HG03025 (cell line): ENCODE measurements around the gene GPR55.
"Not testable (repeated sequence)": the region's sequence is repeated elsewhere in the genome, so short reads cannot be mapped to it uniquely, and the experiment has no call there.

Source experiments
- ATAC-seq: cut with Tn5 transposase; IDR thresholded peaks from one replicate; pipeline ENCODE4 v1.9.1; 2021; ENCODE audit warnings: mild to moderate bottlenecking, moderate library complexity; ENCODE audit not compliant: unreplicated experiment, low FRiP score

Gene GPR55

GRCh38 chr2:230924470-230925341 is at the start of gene GPR55:
TSS of gene GPR55 (minus strand) at chr2:230925242. CDS start at chr2:230910962, 14,280 bp downstream.
- peak; percentile 37 for ATAC-seq

GRCh38 chr2:230974096-230974913 is 49.3 kb upstream of the GPR55 start:
- ATAC-seq, result peak; percentile 50

DNA sequence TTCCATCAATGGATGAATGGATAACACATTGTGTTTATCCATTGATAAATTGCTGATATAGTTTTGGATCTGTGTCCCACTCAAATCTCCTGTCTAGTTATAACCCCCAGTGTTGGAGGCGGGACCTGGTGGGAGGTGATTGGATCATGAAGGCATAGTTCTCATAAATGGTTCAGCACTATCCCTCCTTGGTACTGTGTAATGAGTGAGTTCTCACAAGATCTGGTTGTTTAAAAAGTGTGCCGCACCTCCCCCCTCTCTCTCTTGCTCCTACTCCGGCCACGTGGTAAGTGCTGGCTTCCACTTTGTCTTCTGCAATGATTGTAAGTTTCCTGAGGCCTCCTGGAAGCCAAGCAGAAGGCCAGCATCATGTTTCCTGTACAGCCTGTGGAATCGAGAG is 47.0 kb upstream of the GPR55 start:
- ATAC-seq, result no peak

- ATAC-seq, result no peak
Observed at GRCh38 chr2:230969659-230970015, 44.6 kb upstream of the GPR55 start.

DNA sequence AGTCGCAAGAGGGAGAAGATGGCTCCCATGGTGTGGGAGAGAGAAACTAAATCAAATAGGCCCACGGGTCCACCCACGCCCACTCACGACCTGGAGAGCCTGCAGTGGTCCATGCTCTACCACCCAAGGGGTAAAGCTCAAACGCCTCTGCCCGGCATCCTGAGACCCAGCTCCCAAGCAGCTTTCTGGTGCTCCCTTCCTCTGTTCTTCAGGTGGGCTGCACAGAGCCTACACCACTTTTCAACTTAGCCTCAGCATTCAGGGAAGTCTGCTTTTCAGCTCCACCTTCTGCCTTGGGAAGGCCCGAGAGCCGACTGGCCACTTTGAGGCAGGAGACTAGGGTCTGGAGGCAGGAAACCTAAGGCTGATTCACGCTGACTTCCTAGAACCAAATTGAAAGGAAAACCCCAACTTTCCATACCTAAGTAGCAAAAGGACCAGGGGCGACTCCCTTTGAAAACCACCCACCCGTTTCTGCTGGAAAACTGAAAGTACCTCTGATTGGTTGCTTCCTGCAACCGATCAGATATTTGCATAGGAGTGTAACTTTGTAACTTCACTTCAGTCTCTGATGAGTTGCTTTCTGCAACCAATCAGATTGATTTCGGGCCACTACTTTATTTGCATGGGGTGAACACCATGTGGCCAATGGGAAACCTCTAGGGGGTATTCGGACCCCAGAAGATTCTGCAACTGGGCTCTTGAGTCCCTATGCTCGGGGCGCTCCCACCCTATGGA is 44.0 kb upstream of the GPR55 start:
- no peak for ATAC-seq

GRCh38 chr2:230968314-230968713 is 43.3 kb upstream of the GPR55 start:
- not testable (repeated sequence) for ATAC-seq

- ATAC-seq, result no peak
Observed at GRCh38 chr2:230967113-230967512, 42.1 kb upstream of the GPR55 start.

DNA sequence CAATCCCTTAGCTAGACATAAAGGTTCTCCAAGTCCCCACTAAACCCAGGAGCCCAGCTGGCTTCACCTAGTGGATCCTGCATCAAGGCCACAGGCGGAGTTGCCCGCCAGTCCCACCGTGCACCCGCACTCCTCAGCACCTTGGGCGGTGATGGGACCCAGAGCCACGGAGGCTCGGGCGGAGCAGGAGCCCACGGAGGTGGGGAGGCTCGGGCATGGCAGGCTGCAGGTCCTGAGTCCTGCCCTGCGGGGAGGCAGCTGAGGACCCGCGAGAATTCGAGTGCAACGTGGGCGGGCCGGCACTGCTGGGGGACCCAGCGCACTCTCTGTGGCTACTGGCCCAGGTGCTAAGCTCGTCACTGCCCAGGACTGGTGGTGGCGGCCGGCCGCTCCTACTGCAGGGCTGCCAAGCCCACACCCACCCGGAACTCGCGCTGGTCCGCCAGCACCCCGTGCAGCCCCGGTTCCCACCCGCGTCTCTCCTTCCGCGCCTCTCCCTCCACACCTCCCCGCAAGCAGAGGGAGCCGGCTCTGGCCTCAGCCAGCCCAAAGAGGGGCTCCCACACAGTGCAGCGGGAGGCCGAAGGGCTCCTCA is 39.2 kb upstream of the GPR55 start:
- no peak for ATAC-seq

GRCh38 chr2:230961091-230961491 is 36.0 kb upstream of the GPR55 start:
- ATAC-seq, result no peak

DNA sequence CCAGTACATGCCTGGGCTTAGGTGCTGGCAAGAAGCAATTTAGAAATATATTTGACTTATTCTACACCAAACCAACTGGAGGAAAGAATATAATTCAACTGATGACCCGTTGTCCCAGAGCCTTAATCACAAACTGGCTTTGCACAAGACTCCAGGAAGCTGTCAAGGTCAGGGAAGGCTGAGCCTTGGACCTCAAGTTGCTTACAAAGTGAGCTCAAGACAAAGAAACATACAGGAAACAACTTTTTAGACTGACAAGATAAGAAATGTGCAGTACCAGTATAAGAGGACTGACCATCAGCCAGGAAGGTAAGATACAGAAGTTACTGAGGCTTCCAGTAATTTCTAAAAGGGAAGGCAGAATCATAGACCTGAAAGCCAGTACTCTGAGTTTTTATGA is 35.0 kb upstream of the GPR55 start:
- no peak for ATAC-seq

DNA sequence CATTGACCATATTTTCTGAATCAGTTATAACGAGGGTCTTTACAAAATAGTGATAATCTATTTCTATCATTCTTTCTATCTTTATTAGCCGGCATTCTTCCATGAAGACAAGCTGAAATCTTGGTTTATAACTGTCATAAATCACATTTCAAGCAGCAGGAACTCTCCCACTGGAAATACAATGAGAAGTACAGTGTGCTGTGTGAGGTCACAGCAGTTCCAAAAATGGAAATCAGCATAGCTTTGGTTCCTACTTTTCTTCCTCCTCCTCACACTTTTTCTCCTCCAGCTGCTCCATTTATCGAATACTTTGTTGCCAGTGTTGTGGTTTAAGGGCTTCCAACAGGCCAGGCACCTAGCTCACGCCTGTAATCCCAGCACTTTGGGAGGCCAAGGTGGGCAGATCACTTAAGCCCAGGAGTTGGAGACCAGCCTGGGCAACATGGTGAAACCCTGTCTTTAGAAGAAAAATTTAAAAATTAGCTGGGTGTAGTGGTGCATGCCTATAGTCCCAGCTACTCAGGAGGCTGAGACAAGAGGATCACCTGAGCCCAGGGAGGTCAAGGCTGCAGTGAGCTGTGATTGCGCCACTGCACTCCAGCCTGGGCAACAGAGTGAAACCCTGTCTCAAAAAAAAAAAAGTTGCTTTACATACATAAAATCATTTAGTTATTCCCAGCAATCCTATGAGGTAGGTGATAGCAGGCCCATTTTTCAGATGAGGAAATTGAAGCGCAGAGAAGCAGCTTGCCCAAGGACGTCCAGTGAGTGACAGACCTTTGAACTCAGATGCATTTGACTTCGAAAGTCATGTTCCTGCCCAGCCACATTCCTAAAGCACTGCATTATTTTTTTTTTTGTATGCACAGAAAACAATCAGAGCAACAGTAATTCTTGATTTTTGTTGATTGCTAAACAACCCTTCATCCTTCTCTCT is 34.0 kb upstream of the GPR55 start:
- no peak for ATAC-seq

DNA sequence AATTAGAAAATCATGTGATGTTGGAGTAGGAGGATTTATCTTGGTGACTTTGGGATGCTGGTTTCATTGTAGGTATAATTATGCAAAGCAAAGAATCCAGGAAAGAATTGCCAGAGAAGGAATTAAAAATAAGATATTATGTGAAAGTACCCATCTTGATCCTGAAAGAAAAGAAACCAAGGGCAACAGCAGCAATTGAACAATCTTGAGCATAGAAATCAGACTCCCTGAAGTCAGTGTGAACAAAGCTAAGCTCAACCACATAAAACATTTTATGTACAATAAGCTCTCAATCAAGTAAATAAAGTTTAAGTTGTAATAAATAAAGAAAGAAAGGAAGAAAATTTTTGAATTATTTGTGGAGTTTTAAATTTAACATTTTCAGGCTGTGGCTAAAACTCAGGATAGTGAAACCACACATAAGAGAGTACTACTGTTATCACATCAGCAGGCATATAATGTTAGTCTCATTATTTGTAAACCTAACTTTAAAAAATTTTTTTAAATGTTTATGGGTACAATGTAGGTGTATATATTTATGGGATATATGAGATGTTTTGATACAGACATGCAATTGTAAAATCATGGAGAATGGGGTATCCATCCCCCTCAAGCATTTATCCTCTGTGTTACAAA is 32.8 kb upstream of the GPR55 start:
- no peak for ATAC-seq

DNA sequence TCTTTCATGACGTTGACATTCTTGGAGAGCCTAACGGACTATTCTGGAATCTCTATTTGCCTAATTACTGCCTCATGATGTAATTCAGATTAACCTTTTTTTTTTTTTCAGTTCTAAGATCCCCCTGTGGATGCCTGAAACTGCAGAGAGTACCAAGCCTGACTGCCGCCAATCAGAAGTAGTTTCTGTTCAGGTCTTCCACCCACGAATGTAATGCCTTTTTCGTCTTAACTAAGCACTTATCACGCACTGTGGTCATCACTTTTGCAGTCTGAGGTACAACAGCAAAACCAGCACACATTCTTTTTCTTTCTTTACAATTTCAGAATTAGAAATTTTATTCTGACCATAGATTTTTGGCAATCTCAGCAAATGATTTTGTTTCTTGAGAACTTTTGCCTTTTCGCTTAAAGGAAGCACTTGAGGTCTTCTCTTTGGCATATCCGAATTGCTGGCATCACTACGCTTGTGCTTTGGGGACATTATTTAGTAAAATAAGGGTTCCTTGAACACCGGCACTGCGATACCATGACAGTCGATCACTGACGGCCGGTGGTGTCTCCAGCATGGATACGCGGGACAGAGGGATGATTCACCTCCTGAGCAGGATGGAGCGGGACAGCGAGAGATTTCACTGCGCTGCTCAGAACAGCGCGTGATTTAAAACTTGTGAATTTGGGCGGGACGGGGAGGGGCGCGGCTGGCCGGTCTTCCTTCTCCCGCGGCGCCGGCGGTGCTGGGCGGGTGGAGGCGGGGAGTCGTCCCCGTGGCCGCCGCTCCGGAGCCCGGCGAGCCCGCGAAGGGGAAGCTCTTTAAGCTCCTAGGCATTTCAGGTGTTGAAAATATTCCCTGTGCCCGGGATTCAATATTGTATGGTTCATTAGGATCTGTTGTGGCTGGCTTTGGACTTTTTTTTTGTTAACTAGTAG is 32.0 kb upstream of the GPR55 start:
- ATAC-seq, result no peak

DNA sequence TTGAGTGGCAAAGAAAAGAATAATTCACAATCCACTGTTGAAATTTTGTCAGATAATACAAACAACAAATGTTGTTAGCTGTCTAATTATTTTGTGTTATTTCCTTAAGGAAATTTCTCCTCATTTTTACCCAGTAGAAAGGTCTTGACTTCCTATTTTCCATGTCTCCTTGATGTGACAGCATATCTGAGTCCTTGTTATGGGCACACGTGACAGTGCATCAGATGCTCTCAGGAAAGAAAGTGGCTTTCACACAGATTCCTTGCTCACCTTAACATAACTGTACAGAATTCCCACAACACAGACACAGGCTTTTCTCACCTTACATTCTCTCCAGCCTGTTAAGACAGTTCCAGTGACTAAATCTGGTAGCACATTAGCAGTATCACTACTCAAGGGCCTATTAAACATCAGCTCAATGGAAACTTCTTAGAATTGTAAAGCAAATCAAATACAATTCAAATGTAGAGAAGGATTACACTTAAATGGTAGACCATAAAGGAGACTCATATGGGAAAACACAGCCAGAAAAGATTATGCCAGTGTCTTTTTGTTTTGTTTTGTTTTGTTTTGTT is 30.2 kb upstream of the GPR55 start:
- no peak for ATAC-seq

DNA sequence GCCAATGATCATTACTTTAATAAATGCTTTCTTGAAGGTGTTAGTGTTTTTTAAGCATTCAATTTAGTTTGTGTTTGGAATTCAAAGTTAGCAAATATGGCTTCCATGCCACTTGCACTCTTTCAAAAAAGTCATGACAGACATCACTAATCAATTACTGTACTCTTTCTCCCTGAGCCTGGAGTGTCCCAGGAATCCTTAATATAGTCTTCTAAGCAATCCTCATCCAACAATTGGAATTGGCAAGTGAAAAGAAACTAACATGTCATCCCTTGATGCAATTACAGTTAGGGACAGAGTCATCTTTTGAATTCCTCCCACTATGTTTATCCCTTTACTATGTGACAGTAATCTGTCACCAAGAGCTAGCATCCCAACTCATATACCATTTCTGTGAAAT is 29.7 kb upstream of the GPR55 start:
- ATAC-seq, result no peak

- ATAC-seq, result no peak
Observed at GRCh38 chr2:230953845-230954244, 28.8 kb upstream of the GPR55 start.

DNA sequence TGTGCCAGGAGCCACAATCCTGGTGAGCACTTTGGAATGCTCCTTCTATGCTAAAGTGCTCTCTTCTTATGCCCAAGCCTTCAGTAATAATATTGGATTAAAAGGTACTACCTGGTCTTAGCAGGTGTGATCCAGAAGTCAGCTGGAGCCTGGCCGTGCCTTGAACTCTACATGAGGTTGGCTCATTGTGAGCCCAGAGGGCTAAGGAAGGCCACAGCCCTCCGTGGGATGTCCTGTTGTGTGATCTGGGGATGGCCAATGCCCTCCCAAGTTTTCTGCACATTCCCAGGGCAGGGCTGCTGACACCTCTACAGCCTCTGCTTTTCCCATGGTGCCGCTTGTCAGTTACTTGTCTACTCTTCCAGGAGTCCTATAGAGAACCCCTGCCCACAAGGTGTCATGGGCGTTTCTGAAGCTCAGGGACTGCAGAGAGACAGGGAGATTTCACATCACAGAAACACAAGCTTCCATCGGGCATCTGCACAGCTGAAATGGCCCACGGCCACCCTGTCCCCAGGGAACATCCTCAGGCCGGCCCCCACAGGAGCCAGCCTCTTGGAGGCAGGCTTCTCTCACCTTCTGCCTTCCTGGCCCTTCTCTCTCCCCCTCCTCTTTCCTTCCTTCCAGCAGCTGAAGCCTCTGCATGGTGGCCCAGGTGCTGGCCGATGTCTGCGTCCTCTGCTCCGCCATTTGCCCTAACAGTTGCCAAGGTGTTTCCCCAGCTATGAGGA is 27.3 kb upstream of the GPR55 start:
- no peak for ATAC-seq
